ENCODE results near the gene DOCK3.

GRCh38 chr3:51145811-51146585 is 471.3 kb downstream of the DOCK3 start:
- TF ChIP-seq CTCF (IDR thresholded peaks at IDR 0.05 in 8 of 11, conservative IDR thresholded peaks at IDR 0.05 in 3 of 11) (no peak), POLR2A (IDR thresholded peaks at IDR 0.05) (no peak), POLR2AphosphoS5 (IDR thresholded peaks at IDR 0.05) (no peak)

All from spleen (tissue), 7 donors.